ENCODE measurements around the gene VCAM1.

The VCAM1 gene, protein sequence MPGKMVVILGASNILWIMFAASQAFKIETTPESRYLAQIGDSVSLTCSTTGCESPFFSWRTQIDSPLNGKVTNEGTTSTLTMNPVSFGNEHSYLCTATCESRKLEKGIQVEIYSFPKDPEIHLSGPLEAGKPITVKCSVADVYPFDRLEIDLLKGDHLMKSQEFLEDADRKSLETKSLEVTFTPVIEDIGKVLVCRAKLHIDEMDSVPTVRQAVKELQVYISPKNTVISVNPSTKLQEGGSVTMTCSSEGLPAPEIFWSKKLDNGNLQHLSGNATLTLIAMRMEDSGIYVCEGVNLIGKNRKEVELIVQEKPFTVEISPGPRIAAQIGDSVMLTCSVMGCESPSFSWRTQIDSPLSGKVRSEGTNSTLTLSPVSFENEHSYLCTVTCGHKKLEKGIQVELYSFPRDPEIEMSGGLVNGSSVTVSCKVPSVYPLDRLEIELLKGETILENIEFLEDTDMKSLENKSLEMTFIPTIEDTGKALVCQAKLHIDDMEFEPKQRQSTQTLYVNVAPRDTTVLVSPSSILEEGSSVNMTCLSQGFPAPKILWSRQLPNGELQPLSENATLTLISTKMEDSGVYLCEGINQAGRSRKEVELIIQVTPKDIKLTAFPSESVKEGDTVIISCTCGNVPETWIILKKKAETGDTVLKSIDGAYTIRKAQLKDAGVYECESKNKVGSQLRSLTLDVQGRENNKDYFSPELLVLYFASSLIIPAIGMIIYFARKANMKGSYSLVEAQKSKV

DNA sequence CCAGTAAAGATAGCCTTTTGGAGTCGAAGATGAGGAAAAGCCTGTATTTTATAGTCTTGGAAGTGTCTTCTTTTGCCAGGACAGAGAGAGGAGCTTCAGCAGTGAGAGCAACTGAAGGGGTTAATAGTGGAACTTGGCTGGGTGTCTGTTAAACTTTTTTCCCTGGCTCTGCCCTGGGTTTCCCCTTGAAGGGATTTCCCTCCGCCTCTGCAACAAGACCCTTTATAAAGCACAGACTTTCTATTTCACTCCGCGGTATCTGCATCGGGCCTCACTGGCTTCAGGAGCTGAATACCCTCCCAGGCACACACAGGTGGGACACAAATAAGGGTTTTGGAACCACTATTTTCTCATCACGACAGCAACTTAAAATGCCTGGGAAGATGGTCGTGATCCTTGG, at the start of gene VCAM1:
TSS of gene VCAM1 (plus strand) at position 253 of the 400 bp plus-strand sequence. CDS start at position 372, 119 bp downstream.
- DNase-seq (ENCODE audit: low read depth): no peak

DNA sequence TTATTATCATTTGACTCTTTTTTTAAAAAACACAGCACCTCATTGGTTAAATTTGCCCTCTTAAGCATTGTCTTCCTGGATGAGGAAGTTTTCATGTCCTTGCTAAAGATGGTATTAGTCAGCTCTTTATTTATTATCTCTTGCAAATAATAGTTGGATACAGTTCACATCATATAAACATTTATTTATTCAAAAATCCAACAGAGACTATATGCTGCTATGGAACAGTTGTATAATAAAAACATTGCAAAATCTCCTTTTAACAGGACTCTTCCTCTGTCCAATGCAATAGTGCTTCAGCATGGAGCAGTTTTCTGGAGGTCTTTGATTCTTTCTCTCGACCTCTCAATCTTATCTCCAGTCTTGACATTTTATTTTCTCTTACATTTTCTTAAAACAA, 49.5 kb upstream of the VCAM1 start:
- no peak for DNase-seq (ENCODE audit: low read depth)

- DNase-seq (ENCODE audit: low read depth): no peak
These were observed 47.9 kb upstream of the VCAM1 start for GRCh38 chr1:100671601-100672000.

DNA sequence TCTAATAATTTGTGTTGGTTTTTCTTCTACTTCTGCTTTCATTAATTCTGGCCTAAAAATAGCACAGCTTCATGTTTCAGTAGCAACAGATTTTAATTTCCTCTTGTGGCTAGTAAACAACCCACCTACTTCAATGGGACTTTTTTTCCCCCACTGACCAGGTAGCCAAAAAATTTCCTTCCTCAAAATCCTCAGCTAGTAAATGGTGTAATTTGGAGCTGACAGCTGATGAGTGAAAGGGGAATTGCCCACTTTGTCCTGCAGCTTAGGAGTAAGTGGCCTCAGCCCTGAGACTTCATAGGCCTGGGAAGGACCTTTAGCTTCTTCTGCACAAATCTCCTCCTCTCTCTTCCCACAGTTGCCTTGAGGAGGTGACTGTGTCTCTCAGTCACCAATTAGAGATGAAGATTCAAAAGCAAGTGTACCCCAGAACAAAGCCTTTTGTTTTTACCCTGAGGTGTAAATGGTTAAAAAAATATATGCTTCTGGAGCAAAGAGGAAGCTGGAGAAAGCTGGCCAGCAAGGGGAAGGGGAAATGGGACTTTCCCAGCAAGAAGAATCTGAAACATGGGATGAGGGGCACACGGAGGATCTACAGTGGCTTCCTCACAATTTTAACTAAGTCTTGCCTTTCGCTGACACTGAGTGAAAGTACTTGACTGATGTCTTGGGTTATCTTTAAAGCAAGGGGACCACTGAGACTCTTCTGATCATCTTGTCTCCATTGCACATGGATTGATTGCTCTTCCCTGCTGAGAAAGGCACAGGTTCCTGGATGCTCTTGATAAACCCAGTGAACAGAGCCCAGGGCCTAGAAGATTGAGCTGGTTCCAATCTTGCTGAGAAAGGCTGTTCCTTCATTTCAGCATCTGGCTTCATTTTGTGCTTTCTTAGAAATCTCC, 35.8 kb upstream of the VCAM1 start:
- no peak for DNase-seq (ENCODE audit: low read depth)

GRCh38 chr1:100699744-100700143, 19.8 kb upstream of the VCAM1 start:
- DNase-seq (ENCODE audit: low read depth): no peak

GRCh38 chr1:100700586-100700985, 19.0 kb upstream of the VCAM1 start:
- DNase-seq (ENCODE audit: low read depth): no peak

DNA sequence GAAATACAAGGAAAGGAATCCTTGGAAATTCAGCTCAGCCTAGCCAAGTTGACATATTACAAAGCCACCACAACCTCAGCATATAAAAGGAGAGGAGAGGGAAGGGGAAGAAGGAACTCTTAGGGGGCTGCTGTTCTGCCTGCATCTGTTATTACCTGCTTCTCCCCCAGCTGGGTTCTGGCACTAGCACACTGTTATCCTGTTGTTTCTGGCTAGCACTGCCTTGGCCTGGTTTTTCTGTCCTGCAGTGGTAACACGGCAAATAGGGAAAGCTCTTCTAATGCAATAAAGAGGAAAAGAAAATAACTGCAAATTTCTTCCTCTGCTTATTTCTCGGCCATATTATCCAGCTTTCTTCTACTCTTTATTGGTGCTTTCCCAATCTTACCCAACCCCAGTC, 16.5 kb upstream of the VCAM1 start:
- DNase-seq (ENCODE audit: low read depth): no peak

DNA sequence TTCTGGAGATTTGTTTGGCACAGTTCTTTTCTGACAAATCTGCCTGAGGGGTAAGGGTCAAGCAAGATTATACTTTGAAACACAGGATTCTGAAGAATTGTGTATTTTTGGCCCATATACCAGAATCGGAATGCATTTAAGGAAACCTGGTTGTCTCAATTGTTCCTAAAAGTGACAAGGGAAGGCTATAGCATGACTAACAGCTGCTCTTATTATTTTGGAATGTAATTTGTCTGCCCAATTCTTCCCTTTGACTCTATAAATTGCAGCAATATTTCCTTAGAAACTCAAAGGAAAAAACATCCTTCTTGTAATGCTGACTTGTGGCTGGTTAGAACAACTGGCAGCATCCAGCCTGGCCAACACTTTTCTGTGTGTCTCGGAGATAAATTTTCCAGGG, 15.8 kb upstream of the VCAM1 start:
- no peak for DNase-seq (ENCODE audit: low read depth)

GRCh38 chr1:100704473-100704872, 15.1 kb upstream of the VCAM1 start:
- DNase-seq (ENCODE audit: low read depth): no peak

DNA sequence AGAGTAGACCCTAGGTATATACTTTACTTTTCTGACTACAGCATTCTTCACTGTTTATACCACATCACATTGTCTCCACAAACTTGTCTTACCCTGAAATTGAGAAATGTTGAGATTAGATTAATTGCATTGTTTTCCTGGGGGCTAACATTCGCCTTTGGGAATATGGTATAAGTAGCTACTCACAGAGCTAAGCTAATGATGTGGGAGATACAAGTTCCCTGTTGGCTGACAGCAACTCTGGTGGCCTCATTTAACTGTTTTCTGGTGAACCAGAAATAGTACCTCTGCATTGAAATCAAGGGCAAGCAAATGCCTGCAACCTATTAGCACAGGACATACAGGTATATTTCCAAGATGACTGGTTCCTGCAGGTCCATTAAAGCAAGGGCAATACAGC, 13.2 kb upstream of the VCAM1 start:
- no peak for DNase-seq (ENCODE audit: low read depth)

DNA sequence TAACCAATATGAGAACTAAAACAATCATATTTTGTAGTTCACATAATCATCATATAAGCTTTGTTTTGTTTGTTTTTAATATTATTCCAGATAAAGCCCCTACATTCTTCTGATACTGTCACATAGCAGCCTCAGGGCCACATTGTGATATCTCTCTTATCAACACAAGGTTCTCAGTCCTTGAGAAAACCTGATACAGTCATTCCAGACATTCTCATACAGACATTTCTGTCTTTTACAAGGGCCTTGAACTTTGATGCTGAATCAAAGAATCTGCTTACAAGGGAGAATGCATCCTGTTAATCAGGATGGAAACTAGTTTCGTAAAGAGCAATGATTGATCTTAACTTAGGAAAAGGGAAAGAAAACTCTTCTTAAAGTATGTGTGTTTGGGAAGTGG, 12.7 kb upstream of the VCAM1 start:
- no peak for DNase-seq (ENCODE audit: low read depth)

- DNase-seq (ENCODE audit: low read depth): no peak
These were observed 11.0 kb upstream of the VCAM1 start for GRCh38 chr1:100708476-100709062.

GRCh38 chr1:100710906-100711682, 8.4 kb upstream of the VCAM1 start:
- no peak for DNase-seq (ENCODE audit: low read depth)

DNA sequence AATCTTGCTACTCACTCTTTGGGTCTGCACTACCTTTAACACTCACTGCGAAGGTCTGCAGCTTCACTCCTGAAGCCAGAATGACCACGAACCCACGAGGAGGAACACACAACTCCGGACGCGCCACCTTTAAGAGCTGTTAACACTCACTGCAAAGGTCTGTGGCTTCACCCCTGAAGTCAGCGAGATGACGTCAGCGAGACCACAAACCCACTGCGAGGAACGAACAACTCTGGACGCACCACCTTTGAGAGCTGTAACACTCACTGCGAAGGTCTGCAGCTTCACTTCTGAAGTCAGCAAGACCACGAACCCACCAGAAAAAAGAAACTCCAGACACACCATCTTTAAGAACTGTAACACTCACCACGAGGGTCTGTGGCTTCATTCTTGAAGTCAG, 6.5 kb upstream of the VCAM1 start:
- DNase-seq (ENCODE audit: low read depth): peak; percentile 41

GRCh38 chr1:100713626-100714025, 5.9 kb upstream of the VCAM1 start:
- no peak for DNase-seq (ENCODE audit: low read depth)

DNA sequence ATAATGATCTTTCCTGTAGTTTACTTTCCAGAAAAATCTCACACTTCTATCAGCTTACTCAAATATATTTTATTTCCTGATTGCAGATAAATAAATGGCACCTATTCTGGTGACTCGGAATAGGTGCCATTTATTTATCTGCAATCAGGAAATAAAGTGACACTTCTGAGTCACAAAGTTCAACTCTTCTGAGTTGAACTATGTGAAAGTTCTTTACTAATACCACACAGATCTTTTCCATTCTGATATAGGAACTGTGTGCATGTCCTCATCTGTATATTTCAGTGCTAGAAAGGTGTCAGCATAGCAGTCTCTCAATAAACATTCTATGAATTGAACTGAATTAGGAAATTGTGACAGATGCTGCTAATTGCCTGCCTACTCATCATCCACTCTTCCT, 4.9 kb upstream of the VCAM1 start:
- no peak for DNase-seq (ENCODE audit: low read depth)

DNA sequence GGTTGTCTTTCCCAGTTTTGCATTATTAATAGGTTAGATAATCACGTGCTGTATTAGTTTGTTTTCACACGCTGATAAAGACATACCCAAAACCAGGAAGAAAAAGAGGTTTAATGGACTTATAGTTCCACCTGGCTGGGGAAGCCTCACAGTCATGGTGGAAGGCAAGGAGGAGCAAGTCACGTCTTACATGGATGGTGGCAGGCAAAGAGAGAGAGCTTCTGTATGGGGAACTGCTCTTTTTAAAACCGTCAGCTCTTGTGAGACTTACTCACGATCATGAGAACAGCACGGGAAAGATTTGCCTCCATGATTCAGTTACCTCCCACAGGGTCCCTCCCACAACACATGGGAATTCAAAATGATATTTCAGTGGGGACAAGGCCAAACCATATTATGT, 2.3 kb upstream of the VCAM1 start:
- no peak for DNase-seq (ENCODE audit: low read depth)

DNA sequence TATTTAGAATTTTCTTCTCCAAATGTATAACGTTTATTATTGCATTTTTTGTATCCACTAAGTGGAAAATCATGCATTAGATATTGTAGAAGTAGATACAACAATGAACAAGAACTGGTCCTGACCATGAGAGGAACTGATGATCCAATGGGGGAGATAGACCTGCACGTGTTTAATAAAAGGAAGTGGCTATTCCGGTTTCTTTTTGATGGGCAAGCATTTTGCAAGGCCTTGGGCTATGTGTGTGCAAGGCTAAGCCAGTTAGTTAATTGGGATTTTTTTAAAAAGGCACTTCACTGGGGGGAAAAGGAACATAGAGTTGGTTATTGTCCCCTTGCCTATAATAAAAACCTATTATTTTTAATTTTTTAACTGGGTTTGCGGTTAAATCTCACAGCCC, 961 bp upstream of the VCAM1 start:
- DNase-seq (ENCODE audit: low read depth): no peak

DNA sequence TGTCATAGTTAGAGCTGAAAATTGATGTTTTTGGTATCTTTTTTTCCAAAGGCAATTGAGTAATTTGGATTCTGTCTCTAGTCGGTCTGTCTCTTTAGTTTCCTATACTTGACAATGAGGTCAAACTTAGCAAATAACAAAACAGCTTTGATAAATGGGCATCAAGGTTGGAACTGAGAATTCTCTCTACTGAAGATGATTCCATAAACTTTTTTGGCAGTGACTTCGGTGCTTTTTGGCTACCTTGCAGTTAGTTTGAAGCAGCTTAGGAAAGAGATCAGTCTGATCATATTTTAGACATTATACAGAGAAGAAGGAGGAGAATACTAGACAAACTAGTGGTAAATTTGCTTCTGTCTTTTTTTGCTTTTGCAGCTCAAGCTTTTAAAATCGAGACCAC, 559 bp downstream of the VCAM1 start:
- no peak for DNase-seq (ENCODE audit: low read depth)

DNA sequence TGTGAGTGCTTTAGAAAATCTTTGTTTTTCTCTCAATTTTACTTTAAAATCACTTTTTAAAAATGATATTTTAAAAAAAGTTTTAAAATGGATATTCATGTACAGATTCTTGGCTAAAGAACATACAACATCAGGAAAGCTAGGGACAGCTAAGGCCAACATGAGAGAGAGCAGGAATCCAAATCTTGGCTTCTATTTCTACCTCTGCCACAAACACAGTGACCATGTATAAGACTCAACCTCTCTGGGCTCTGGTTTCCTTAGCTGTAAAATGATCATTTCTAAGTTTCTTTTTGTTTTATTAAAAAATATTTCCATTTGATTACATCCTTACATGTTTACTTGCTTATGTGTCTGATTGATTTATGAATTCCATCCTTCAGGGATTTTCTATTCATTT, 1.2 kb downstream of the VCAM1 start:
- DNase-seq (ENCODE audit: low read depth): no peak

GRCh38 chr1:100721526-100722207, 2.1 kb downstream of the VCAM1 start:
- no peak for DNase-seq (ENCODE audit: low read depth)

Data from stimulated activated CD8-positive, alpha-beta memory T cell treated with anti-CD3 and anti-CD28 coated beads, Interleukin-7, amount 100 ng/mL, for 24 hours (primary cell).